Measurements from ENCODE around the gene SMIM38.

DNA sequence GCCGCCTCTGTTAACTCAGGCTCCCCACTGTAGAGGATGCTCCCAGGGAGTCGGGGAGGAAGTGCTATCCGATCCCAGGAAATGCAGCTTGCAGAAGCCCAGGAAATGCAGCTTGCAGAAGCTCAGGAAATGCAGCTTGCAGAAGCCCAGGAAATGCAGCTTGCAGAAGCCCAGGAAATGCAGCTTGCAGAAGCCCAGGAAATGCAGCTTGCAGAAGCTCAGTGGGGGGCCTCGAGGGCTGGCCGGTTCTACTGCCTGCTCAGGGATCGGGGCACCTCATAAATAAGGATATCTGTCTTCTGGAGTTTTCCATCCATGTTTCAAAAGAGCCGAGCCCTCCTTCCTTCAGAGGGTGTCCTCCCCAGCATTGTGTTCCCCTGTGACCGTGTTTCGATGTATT lies 25.1 kb upstream of the SMIM38 start:
- no peak for TF ChIP-seq POLR2AphosphoS5 (IDR thresholded peaks at IDR 0.05; ENCODE audit: low read depth)
- TF ChIP-seq, protein P1, sequence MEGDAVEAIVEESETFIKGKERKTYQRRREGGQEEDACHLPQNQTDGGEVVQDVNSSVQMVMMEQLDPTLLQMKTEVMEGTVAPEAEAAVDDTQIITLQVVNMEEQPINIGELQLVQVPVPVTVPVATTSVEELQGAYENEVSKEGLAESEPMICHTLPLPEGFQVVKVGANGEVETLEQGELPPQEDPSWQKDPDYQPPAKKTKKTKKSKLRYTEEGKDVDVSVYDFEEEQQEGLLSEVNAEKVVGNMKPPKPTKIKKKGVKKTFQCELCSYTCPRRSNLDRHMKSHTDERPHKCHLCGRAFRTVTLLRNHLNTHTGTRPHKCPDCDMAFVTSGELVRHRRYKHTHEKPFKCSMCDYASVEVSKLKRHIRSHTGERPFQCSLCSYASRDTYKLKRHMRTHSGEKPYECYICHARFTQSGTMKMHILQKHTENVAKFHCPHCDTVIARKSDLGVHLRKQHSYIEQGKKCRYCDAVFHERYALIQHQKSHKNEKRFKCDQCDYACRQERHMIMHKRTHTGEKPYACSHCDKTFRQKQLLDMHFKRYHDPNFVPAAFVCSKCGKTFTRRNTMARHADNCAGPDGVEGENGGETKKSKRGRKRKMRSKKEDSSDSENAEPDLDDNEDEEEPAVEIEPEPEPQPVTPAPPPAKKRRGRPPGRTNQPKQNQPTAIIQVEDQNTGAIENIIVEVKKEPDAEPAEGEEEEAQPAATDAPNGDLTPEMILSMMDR (conservative IDR thresholded peaks at IDR 0.05; ENCODE audit: low read depth in 2 of 2) = no peak
- TF ChIP-seq STAT1 (IDR thresholded peaks at IDR 0.05; ENCODE audit: unreplicated experiment) = no peak
- TF ChIP-seq EZH2phosphoT487 (IDR thresholded peaks at IDR 0.05; ENCODE audit: unreplicated experiment) = no peak

Measured in GM23338 (cell line).